Heart left ventricle (tissue), 16 donors: ENCODE measurements around the gene TAF4. TPM values are rescaled to one million over a fixed set of nuclear protein-coding genes. Genes with fewer than 3 reads are reported as not detected.

Experiments
- ATAC-seq, 4 donors: fragments of 200-7000 bp; cut with Tn5 transposase; one replicate each; pipeline ENCODE4 v1.9.1; 2020 to 2022; ENCODE audit warnings: moderate library complexity in 4 of 4, mild to moderate bottlenecking in 3 of 4, moderate number of reproducible peaks in 1 of 4
- DNase-seq, 5 donors: peaks; one replicate each; pipeline ENCODE4 v3.0.0-alpha.2; 2020
- H3K27ac ChIP-seq, 12 donors: fragments of 200-600 bp; sonication (generic) in 4 of 12; one replicate each; pipeline versions ENCODE4 v1.5.0 to v1.8.0; 2016 to 2022; ENCODE audit warnings: mild to moderate bottlenecking in 2 of 12
- H3K27me3 ChIP-seq, 9 donors: fragments of 200-600 bp; sonication (generic) in 2 of 9; one replicate each; pipeline versions ENCODE4 v1.5.1 to v1.8.0; 2016 to 2022; ENCODE audit warnings: mild to moderate bottlenecking in 3 of 9
- H3K36me3 ChIP-seq, 9 donors: fragments of 200-600 bp; sonication (generic) in 2 of 9; one replicate each; pipeline versions ENCODE4 v1.5.0 to v1.8.0; 2018 to 2022; ENCODE audit warnings: mild to moderate bottlenecking in 2 of 9
- H3K4me1 ChIP-seq, 12 donors: fragments of 200-600 bp; sonication (generic) in 4 of 12; one replicate each; pipeline versions ENCODE4 v1.5.0 to v1.8.0; 2016 to 2022; ENCODE audit warnings: mild to moderate bottlenecking in 3 of 12
- H3K4me3 ChIP-seq, 12 donors: fragments of 200-600 bp; sonication (generic) in 4 of 12; one replicate each; pipeline versions ENCODE4 v1.5.0 to v1.8.0; 2017 to 2022; ENCODE audit warnings: mild to moderate bottlenecking in 9 of 12, moderate library complexity in 4 of 12
- H3K9me3 ChIP-seq, 12 donors: fragments of 200-600 bp; sonication (generic) in 4 of 12; one replicate each; pipeline versions ENCODE4 v1.5.0 to v1.8.0; 2016 to 2022; ENCODE audit warnings: mild to moderate bottlenecking in 1 of 12
- POLR2A ChIP-seq, 2 donors: fragments of 450-650 bp; IDR thresholded peaks; one replicate each; pipeline ENCODE4 v1.6.1; 2017; ENCODE audit warnings: antibody characterized with exemption in 2 of 2, mild to moderate bottlenecking in 2 of 2, moderate library complexity in 2 of 2
- WGBS, 4 donors: extraction: QIAGEN DNeasy Blood & Tissue Kit in 2 of 4; methylation state at CpG; one replicate each; pipeline versions ENCODE4 v1.1.5 to v1.1.7; 2013 to 2018; 5-methylcytosine and 5-hydroxymethylcytosine counted together
- intact Hi-C, 10 donors: fragments of 100-400 bp; cut with DNase I; formaldehyde crosslinking; loops; one replicate each; pipeline versions ENCODE4 v1.11.1 to v1.14.2; 2022
- polyA plus RNA-seq, 2 donors: library from polyadenylated mRNA; stranded (reverse); fragments of 200-250 nt; gene quantifications; one replicate each; pipeline ENCODE4 v1.2.3, GENCODE V29; 2013
- total RNA-seq, 9 donors: library from RNA; depleted of rRNA in 2 of 9; stranded (reverse); fragments of >200 nt in 2 of 9; fragmentation: NEBNext Ultra II Directional in 3 of 9; extraction: Animal tissue kit (Norgen Biotek cat#: 25700) in 3 of 9; gene quantifications; one replicate each; pipeline versions ENCODE4 v1.1.0 to v1.2.4, GENCODE V29; 2016 to 2023
- TF ChIP-seq, protein P1 (sequence below), 12 donors: fragments of 200-600 bp; sonication (generic) in 4 of 12; IDR thresholded peaks; one replicate each; pipeline versions ENCODE4 v1.5.0 to v1.8.0; 2018 to 2022; ENCODE audit warnings: antibody characterized with exemption in 12 of 12, mild to moderate bottlenecking in 5 of 12
- donor health status: ischemic (EF 13 %, LVEDD 7.1; RV severe dilation, severe dysfunction).
- donor health status: healthy with polysubstance abuse.
- donor health status: DM: no; HTN: yes; CAD: no.
- donor health status: DM: no; HTN: no; CAD: no.
- donor health status: ischemic (EF 25% LVEDD 6.9; RV normal size, moderate dysfunction).
- donor health status: ischemic (EF 25% LVEDD 5.7; RV mildly dilated, moderate dysfunction).
- donor health status: healthy.
- donor health status: DM: yes; HTN: yes; CAD: no.
- donor health status: ischemic (EF 35%, LVEDD 5.7; RV mildly dilated, moderate dysfunction).
- donor health status: nonischemic (EF 11% LVEDD 7.7; RV severe dilation, severe dysfunction).
- donor health status: DM: yes; HTN: yes; CAD: no.
- donor health status: PGD.
- donor health status: ischemic (EF 29% LVEDD 5.4; RV normal size, mild dysfunction).
- donor health status: nonischemic (EF 23%, LVEDD 6.1; RV moderate dilation, normal function).

The TAF4 gene
- total and polyA plus RNA-seq, 11 donors, result 4.5 to 37.7 (median 10.7) TPM

DNA sequence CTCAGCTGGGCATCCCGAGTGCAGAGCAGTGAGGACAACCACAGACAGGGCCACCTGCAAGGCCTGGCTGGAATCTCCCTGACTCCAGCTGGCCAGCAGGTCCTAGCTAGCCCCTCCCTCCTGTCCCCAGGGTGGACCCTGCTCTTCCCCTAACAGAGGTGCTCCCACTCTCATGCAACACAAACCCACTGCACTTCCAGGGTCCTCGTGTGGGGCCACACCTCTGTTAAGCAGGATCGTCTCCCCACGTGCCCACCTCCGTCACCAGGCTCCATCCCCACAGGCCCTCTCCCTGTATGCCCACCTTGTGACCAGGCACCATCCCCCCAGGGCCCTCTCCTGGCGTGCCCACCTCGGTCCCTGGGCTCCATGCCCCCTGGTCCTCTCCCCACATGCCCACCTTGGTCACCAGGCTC, 17.3 kb downstream of the TAF4 start:
- intact Hi-C loops, result no loop called here
- ATAC-seq (no peak), DNase-seq (peak in 2 of 5 donors; percentile 19 to 45)
- H3K27me3 ChIP-seq, result no peaks in the 10 kb centered on the region
- 85 to 88% (median 86%) methylated on average over 7 of the region's 7 CpGs for WGBS, 4 donors
- H3K27ac ChIP-seq, result no peak overlapping the region
- no peak for TF ChIP-seq POLR2A (IDR thresholded peaks at IDR 0.05)
- peaks cover 0 to 49% (median 5%) of the 10 kb centered on the region in 12 donors for H3K4me1 ChIP-seq
- H3K36me3 ChIP-seq, result peaks cover 0 to 3% (median 0%) of the 10 kb centered on the region in 9 donors
- H3K4me3 ChIP-seq, result no peak overlapping the region
- no peaks in the 10 kb centered on the region for H3K9me3 ChIP-seq

DNA sequence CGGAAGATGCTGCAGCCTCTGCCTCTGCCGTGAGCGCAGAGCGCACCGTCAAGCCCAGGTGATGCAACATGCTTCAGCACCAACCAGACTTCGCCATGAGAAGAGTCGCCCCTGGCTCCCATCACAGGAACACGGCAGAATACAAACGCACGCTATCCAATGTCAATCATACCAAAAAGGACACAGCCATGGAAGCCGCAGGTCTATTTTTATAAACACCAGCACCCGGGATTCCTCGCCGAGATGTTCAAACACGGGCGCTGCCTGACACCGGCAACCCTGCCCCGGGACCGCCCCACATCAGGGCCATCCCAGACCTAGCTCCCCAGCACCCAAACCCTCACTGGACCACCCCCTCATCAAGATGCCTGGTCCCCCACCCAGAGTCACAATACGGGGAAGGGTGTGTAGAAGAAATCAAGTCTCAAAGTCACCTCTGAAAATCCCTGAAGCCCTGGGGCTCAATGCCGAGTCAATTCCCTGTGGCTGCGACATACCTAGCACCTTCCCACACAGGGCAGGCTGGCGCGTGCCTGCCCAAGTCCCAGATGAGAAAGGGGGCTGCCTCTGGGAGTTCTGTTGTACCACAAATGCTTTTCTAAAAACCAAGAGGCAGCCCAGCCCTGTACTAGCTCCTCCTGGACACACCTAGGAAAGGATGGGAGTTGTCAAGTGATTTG, 17.9 kb downstream of the TAF4 start:
- peak overlapping the region in 1 of 12 donors; percentile 24 for H3K27ac ChIP-seq
- ATAC-seq, result peak in 2 of 4 donors; percentile 13 to 48
- no peaks in the 10 kb centered on the region for H3K9me3 ChIP-seq
- TF ChIP-seq, protein P1, sequence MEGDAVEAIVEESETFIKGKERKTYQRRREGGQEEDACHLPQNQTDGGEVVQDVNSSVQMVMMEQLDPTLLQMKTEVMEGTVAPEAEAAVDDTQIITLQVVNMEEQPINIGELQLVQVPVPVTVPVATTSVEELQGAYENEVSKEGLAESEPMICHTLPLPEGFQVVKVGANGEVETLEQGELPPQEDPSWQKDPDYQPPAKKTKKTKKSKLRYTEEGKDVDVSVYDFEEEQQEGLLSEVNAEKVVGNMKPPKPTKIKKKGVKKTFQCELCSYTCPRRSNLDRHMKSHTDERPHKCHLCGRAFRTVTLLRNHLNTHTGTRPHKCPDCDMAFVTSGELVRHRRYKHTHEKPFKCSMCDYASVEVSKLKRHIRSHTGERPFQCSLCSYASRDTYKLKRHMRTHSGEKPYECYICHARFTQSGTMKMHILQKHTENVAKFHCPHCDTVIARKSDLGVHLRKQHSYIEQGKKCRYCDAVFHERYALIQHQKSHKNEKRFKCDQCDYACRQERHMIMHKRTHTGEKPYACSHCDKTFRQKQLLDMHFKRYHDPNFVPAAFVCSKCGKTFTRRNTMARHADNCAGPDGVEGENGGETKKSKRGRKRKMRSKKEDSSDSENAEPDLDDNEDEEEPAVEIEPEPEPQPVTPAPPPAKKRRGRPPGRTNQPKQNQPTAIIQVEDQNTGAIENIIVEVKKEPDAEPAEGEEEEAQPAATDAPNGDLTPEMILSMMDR (IDR thresholded peaks at IDR 0.05), result no peak
- no peak for TF ChIP-seq POLR2A (IDR thresholded peaks at IDR 0.05)
- WGBS, 4 donors, result 73 to 89% (median 86%) methylated on average over 24 of the region's 24 CpGs
- peak in 2 of 5 donors; percentile 33 to 46 for DNase-seq
- intact Hi-C loops, result no loop called here
- no peak overlapping the region for H3K4me3 ChIP-seq
- peaks cover 0 to 49% (median 5%) of the 10 kb centered on the region in 12 donors for H3K4me1 ChIP-seq
- H3K36me3 ChIP-seq, result no peaks in the 10 kb centered on the region
- no peaks in the 10 kb centered on the region for H3K27me3 ChIP-seq

DNA sequence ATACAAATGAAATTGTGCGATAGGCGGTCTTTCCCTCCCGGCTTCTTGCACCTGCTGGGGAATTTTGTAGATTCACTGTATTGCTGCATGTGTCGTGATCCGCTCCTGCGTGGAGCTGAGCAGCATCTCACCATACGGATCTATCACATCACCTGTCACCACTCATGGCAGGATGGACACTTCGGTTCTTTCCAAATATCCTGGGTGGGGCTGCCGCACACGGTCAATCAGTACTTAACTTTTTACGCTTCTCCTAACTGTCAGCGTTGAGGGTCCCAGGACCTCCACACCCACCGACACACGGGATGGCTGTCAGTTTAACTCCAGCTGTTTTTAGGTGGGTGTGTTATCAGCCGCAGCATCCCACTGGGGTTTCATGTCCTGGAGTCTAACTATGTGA, 19.2 kb downstream of the TAF4 start:
- Histone ChIP-seq H3K9me3 (no peaks in the 10 kb centered on the region), H3K4me3 (no peak overlapping the region), H3K27me3 (no peaks in the 10 kb centered on the region), H3K36me3 (no peaks in the 10 kb centered on the region), H3K4me1 (peaks cover 0 to 38% (median 3%) of the 10 kb centered on the region in 12 donors), H3K27ac (no peak overlapping the region)
- no peak for TF ChIP-seq POLR2A (IDR thresholded peaks at IDR 0.05)
- TF ChIP-seq, protein P1 (IDR thresholded peaks at IDR 0.05), result no peak
- no peak for ATAC-seq
- peak in 2 of 5 donors; percentile 4 to 13 for DNase-seq
- intact Hi-C loops, result no loop called here
- 92 to 95% (median 94%) methylated on average over 15 of the region's 15 CpGs for WGBS, 4 donors

DNA sequence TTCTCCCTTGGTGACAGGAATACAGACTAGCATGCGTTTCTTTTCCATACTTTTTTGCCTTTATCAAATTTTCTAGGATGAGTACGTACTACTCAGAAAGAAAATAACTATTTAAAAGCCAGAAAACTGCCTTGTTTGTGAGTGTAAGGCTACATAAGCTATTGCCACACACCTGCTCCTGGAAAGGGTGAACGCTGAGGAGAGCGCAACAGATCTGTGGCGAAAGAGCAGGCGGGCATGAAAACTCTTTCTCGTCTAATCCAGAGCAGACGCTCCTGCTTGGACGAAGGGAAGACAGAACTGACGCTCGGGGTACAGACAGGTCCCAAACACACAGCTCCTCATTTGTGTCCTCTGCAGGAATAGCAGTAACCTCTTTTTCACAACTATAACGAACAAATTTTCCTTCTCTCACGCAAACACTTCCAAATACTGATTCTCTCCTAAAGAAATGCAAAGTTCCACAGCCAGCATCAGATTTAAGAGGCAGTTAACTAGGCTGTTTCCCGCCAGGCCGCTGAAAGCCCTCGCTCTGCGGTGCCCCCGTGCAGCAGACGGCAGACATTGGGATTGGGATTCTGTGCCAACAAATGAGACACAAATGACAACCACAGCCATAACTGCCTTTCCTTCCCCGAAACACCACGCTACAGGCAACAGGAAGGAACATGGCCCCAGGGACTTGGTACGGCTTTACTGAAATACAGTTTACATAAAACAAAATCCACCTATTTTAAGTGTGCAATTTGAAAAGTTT, 20.0 kb downstream of the TAF4 start:
- DNase-seq (peak in 2 of 5 donors; percentile 6 to 17), ATAC-seq (no peak)
- no peak overlapping the region for H3K4me3 ChIP-seq
- no peak for TF ChIP-seq POLR2A (IDR thresholded peaks at IDR 0.05)
- TF ChIP-seq, protein P1 (IDR thresholded peaks at IDR 0.05), result no peak
- no peaks in the 10 kb centered on the region for H3K27me3 ChIP-seq
- no peaks in the 10 kb centered on the region for H3K36me3 ChIP-seq
- no peak overlapping the region for H3K27ac ChIP-seq
- WGBS, 4 donors, result 77 to 83% (median 81%) methylated on average over 22 of the region's 22 CpGs
- H3K9me3 ChIP-seq, result no peaks in the 10 kb centered on the region
- intact Hi-C loops, result no loop called here
- H3K4me1 ChIP-seq, result peaks cover 0 to 31% (median 0%) of the 10 kb centered on the region in 12 donors
